Kidney (tissue), 14 donors: ENCODE measurements around the gene EPHB1. TPM values are rescaled to one million over a fixed set of nuclear protein-coding genes. Genes with fewer than 3 reads are reported as not detected.

ENCODE experiments used
- DNase-seq, 5 donors: peaks; one replicate each; pipeline ENCODE4 v3.0.0-alpha.2; 2013 to 2020
- FAIRE-seq: peaks from 2 replicates; lab custom pipeline; 2012; peaks lifted over from hg19 to GRCh38; lab: Jason Lieb, UNC
- H3K27ac ChIP-seq, 2 donors: one replicate each; pipeline ENCODE4 v1.7.0; 2013; ENCODE audit warnings: low read depth in 2 of 2, low read length in 2 of 2, inconsistent platforms in 1 of 2
- H3K27me3 ChIP-seq: one replicate; pipeline ENCODE4 v1.7.1; 2013; ENCODE audit warnings: low read length, inconsistent platforms; ENCODE audit not compliant: control insufficient read depth, insufficient read depth
- H3K36me3 ChIP-seq, 3 donors: one replicate each; pipeline versions ENCODE4 v1.7.0 to v1.7.1; 2013; ENCODE audit warnings: low read length in 3 of 3, control low read depth in 1 of 3, inconsistent platforms in 1 of 3; ENCODE audit not compliant: insufficient read depth in 3 of 3, control insufficient read depth in 2 of 3
- H3K4me1 ChIP-seq, 3 donors: one replicate each; pipeline versions ENCODE4 v1.7.0 to v1.7.1; 2013; ENCODE audit warnings: low read length in 3 of 3, inconsistent platforms in 1 of 3, low read depth in 1 of 3; ENCODE audit not compliant: control insufficient read depth in 2 of 3, insufficient read depth in 2 of 3
- H3K4me3 ChIP-seq, 3 donors: one replicate each; pipeline versions ENCODE4 v1.7.0 to v1.8.1; 2013; ENCODE audit warnings: low read length in 3 of 3, control low read depth in 1 of 3, inconsistent platforms in 1 of 3
- H3K9ac ChIP-seq, 3 donors: one replicate each; pipeline versions ENCODE4 v1.7.0 to v1.7.1; 2013; ENCODE audit warnings: low read length in 3 of 3, control low read depth in 1 of 3, inconsistent platforms in 1 of 3
- H3K9me3 ChIP-seq, 3 donors: one replicate each; pipeline versions ENCODE4 v1.7.0 to v1.7.1; 2013; ENCODE audit warnings: low read length in 3 of 3, control low read depth in 1 of 3, inconsistent platforms in 1 of 3; ENCODE audit not compliant: control insufficient read depth in 2 of 3, insufficient read depth in 1 of 3
- intact Hi-C: fragments of 100-400 bp; cut with DNase I; formaldehyde crosslinking; loops from one replicate; pipeline ENCODE4 v1.11.1; 2022
- polyA plus RNA-seq: library from polyadenylated mRNA; stranded (reverse); fragments of 350-450 nt; fragmentation: Illumina TruSeq; extraction: RNeasy Lipid Tissue Mini Kit (QIAGEN cat#74804); gene quantifications from one replicate; pipeline ENCODE4 v1.2.3, GENCODE V29; 2014; ENCODE audit warnings: low read depth, low replicate concordance; ENCODE audit not compliant: insufficient read depth
- total RNA-seq: library from RNA; stranded (reverse); fragmentation: NEBNext Ultra II Directional; extraction: Animal tissue kit (Norgen Biotek cat#: 25700); gene quantifications from one replicate; pipeline ENCODE4 v1.2.1, GENCODE V29; 2021
- TF ChIP-seq, protein P1 (sequence below): IDR thresholded peaks from 3 replicates; pipeline ENCODE4 v1.5.1; 2012; ENCODE audit warnings: mild to moderate bottlenecking, moderate library complexity, borderline replicate concordance; ENCODE audit not compliant: insufficient read depth; ENCODE audit errors: extremely low read depth
- donor health status: control.
- donor health status: control.
- donor health status: control.
- donor health status: control.
- donor health status: control.
- donor health status: DM: yes; HTN: yes; CAD: no.
- donor health status: Normal renal cell carcinoma (clear cell type).

EPHB1 gene
- total and polyA plus RNA-seq, 2 donors from 2014 or later, result 0.39 to 3.2 TPM

DNA sequence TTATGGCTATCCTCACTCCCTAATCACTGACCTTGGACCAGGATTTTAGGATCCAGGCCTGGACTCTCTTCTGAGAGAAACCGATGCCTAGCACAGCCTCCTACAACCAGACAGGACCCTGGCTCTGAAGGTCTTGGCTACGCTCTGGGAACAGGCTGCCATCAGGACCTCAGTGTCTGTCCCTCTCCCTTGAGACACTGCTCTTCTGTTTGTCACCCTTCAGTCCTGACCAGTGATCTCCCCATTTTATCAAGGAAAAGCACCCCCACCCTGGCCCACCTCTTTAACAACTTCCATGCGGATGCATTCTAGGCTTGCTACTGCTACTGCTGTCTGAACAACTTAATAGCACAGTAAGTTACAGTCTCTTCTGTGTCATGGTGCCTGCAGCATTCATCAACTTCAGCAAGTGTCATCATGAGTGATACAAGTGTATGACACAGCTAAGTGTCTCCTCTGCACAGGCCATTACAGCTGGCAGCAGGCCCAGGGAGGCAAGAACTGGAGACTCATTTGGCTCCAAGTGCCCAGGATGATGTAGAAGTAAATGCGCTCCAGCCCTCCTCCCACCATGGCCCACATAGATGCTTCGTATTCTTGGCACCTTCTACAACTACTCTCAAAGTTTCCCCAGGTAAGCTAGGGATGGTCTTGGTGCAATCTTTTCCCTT lies 302.4 kb downstream of the EPHB1 start:
- Histone ChIP-seq H3K9ac (no peak overlapping the region), H3K4me3 (no peak overlapping the region), H3K27me3 (no peaks in the 10 kb centered on the region), H3K36me3 (no peaks in the 10 kb centered on the region), H3K9me3 (no peaks in the 10 kb centered on the region), H3K4me1 (no peaks in the 10 kb centered on the region), H3K27ac (no peak overlapping the region)
- intact Hi-C loops, result no loop called here
- DNase-seq, result no peak
- TF ChIP-seq, protein P1, sequence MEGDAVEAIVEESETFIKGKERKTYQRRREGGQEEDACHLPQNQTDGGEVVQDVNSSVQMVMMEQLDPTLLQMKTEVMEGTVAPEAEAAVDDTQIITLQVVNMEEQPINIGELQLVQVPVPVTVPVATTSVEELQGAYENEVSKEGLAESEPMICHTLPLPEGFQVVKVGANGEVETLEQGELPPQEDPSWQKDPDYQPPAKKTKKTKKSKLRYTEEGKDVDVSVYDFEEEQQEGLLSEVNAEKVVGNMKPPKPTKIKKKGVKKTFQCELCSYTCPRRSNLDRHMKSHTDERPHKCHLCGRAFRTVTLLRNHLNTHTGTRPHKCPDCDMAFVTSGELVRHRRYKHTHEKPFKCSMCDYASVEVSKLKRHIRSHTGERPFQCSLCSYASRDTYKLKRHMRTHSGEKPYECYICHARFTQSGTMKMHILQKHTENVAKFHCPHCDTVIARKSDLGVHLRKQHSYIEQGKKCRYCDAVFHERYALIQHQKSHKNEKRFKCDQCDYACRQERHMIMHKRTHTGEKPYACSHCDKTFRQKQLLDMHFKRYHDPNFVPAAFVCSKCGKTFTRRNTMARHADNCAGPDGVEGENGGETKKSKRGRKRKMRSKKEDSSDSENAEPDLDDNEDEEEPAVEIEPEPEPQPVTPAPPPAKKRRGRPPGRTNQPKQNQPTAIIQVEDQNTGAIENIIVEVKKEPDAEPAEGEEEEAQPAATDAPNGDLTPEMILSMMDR, result no peak
- no peak for FAIRE-seq

- Histone ChIP-seq H3K27me3 (no peaks in the 10 kb centered on the region), H3K9ac (no peak overlapping the region), H3K4me3 (no peak overlapping the region), H3K36me3 (no peaks in the 10 kb centered on the region), H3K4me1 (no peaks in the 10 kb centered on the region), H3K27ac (no peak overlapping the region), H3K9me3 (no peaks in the 10 kb centered on the region)
- DNase-seq (no peak), FAIRE-seq (no peak)
- TF ChIP-seq, protein P1, result no peak
- intact Hi-C loops, result no loop called here
Observed at GRCh38 chr3:135099734-135100355, 304.8 kb downstream of the EPHB1 start.

DNA sequence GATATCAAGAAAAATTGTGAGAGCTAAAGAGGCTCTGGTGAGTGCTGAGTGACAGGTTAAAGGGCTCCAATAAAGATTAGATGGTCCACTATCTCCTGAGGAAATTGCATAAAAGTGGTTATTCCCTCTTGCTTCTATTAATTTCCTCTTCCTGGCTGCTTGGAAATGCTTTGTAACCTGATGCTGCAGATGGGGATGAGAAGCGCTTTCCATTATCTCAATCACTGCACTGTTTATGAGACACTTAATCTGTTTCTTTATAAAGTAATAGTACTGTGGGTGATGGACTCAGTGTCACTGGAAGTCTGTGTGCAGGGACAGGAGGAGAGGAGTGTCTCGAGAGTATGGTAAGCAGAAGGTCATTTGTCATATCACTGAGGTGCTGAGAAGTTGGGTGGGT lies 305.3 kb downstream of the EPHB1 start:
- Histone ChIP-seq H3K27ac (no peak overlapping the region), H3K4me1 (no peaks in the 10 kb centered on the region), H3K4me3 (no peak overlapping the region), H3K36me3 (no peaks in the 10 kb centered on the region), H3K9ac (no peak overlapping the region), H3K9me3 (no peaks in the 10 kb centered on the region), H3K27me3 (no peaks in the 10 kb centered on the region)
- intact Hi-C loops, result no loop called here
- DNase-seq (peak in 2 of 5 donors; percentile 4 to 9), FAIRE-seq (no peak)
- TF ChIP-seq, protein P1, result no peak
